COLO668 (cell line): ENCODE data around the gene FOLR3.
"Not testable (repeated sequence)": the region's sequence is repeated elsewhere in the genome, so short reads cannot be mapped to it uniquely, and the experiment has no call there.

Source experiments
- DNase-seq: peaks from one replicate; lab custom pipeline; 2025; ENCODE audit not compliant: unreplicated experiment; lab: John Stamatoyannopoulos, UW

FOLR3 gene

GRCh38 chr11:72135473-72135872 is at the start of gene FOLR3:
Gene FOLR3, plus strand, starts transcription at chr11:72135725. Its CDS starts 228 bp downstream, at chr11:72135953.
- DNase-seq = not testable (repeated sequence)

DNA sequence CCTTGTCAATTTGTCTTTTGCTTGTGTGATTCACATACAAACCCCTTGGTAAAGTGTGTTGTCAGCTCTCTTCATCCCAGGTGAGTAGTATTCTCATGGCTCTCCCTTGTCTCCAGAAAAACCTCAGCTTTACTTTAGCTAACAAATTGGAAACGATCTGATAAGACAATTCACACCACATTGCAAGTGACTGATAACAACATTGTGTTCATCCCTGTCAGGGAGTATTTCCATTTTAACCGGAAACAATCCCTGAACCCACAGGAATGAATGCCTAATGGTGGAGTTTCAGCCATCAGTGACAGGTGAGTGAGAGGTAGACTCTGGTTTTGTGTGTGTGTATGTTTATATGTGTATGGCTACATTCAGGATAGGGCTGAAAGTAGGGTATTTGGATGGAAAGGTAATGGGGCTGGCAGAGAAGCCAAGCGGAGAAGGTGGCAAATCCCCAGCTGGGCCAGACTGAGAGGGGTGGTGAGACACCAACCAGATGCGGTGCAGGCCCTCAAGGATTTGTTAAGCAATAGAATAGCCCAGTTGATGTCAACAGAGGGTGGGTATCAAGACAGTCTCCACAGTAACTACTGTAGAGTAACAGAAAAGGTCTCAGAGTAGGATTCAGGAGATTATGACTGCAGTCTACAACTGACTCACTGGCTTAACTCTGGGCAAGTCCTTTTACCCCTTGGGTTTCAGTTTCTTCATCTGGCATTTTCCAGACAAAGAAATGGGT is 47.3 kb upstream of the FOLR3 start:
- no peak for DNase-seq

DNA sequence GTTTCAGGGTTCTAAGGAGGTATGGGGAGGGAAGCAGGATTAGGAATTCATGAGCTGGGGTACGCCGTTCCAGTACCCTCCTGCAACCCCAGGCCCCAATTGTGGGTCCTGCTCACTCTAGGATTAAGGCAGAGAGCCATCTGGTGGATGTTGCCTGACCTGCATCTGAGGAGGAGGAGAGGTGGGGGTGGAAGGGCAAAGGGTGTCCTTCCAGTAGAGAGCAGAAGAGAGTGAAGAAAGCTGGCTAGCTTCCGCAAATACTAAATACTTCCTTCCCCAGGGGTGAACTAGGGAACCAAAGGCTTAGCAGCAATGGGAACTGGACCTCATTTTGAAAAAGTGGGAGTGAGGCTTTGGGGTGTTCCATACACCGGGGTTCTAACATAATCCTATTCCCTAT is 44.2 kb upstream of the FOLR3 start:
- DNase-seq = peak; percentile 21

DNA sequence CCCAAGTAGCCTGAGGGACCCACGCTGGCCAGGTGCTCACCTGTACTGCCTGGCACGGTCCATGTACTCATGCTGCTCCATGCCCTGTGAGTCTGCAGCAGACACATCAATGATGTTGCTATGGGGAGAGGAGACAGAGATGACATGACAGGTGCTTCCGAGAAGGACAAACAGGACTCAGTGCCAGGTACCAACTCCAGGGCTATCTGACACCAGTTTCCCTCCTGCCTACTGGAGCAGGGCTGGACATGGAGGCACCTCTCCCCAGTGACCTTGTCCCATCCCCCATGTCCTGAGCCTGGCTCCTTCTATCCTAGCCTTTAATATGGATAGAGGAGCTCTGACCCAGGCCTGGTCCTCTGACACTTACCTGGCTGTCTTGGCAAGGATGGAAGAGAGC is 36.8 kb upstream of the FOLR3 start:
- DNase-seq = no peak

DNA sequence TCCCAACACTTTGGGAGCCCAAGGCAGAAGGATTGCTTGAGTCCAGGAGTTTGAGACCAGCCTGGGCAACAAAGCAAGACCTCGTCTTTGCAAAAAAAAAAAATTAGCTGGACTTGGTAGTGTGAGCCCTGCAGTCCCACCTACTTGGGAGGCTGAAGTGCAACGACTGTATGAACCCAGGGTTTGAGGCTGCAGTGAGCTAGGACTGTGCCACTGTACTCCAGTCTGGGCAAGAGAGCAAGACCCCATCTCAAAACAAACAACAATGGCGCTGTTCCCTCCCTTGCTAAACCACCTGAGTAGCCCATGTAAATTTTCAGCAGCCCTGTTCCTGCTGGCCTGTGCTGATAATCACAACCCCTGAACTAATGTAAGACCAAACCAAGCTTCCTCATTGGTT is 35.5 kb upstream of the FOLR3 start:
- no peak for DNase-seq

DNA sequence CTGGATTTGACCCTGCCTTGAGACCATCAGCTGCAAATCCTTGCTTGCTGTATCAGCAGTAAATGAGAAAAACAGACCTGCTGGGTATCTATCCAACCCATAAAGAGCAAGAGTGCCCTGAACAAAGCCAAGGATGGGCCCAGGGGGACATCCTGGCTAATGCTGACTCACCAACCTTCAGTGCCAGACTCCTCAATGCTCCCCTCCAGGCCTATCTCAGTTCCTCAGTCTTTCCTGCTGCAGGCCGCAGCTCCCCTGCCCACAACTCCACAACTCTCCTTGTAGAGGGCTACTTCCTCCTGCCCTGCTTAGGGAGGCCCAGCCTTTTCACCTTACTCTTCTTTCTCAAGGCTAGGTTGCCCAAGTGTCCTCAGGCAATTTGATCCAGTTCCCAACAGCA is 35.1 kb upstream of the FOLR3 start:
- DNase-seq = no peak

DNA sequence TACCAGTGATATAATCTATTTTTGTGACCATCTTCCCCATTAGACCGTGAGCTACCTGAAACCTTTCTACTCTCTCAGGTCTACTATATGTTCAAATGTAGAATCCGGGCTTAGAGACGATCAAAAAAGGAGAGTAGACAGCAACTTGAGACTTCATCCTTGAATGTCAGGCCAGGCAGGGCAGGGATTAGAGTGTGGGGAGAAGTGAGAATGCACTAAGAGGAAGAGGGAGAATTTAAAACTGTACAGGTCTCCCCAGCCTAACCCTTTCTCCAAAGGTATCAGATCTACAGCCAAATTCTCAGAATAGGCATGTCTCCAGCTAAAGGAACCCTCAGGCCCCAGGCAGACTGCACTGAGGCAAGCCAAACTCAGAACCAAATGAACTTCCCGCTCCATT is 33.4 kb upstream of the FOLR3 start:
- no peak for DNase-seq

DNA sequence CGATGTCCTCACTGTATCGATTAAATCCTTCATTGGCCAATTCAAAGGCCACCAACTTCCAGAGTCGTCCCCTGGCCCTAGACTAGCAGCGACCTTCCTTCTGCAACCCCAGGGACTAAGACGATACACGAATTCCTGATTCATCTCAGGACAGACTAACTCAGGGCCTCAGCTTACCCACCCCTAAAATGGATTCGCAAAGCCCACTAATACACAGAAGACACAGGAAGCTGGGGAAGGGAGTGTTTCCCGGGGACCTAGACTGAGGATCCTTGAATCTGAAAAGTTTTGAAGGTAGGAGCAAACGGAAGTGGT is 32.9 kb upstream of the FOLR3 start:
- no peak for DNase-seq

DNA sequence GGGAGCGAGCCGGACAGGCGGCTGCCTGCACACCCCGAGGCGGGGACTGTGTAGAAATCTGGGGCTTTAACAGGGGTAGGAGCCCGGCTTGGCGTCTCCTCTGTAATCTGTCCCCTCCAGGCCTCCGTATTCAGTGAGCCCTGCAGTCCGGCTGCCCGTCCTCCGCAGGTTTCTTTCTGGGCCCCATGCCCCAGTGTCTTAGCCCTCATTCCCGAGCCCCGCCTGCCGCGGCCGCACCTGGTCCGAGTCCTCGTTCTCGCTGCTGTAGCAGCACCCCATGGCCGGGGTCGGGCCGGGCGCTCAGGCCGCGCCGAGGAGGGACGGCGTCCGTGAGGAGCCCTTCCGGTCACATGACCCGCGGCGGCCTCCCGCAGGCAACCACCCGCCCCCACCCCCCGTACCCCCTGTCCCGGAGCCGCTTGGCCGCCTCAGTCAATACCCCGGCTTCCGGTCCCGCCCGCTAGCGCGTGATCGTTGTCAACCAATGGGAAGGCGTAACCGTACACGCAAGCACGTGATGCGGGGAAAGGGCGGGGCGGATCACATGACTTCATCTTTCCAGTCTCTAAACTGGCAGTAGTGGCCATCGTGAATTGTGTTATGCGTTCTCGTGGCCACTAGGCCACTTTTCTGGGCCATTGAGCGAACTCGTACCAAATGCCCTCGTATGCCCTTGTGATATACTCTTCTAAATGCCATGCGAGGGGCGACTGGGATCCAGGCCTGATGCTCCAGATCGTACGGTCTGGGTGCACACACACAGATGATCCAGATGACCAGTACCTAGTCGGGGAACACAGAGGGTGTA is 32.4 kb upstream of the FOLR3 start, which contains the start of gene LAMTOR1:
Gene LAMTOR1, minus strand, starts transcription at position 352 of the 808 bp plus-strand sequence. Its CDS starts 73 bp downstream, at position 279.
- peak; percentile 97 for DNase-seq

- DNase-seq = no peak
These were observed 31.8 kb upstream of the FOLR3 start for GRCh38 chr11:72103754-72104167.

- no peak for DNase-seq
These were observed 29.6 kb upstream of the FOLR3 start, which contains the start of gene TOMT for GRCh38 chr11:72105888-72106287. Gene TOMT, plus strand, starts transcription at chr11:72105924. Its CDS starts 28 bp downstream, at chr11:72105952.

DNA sequence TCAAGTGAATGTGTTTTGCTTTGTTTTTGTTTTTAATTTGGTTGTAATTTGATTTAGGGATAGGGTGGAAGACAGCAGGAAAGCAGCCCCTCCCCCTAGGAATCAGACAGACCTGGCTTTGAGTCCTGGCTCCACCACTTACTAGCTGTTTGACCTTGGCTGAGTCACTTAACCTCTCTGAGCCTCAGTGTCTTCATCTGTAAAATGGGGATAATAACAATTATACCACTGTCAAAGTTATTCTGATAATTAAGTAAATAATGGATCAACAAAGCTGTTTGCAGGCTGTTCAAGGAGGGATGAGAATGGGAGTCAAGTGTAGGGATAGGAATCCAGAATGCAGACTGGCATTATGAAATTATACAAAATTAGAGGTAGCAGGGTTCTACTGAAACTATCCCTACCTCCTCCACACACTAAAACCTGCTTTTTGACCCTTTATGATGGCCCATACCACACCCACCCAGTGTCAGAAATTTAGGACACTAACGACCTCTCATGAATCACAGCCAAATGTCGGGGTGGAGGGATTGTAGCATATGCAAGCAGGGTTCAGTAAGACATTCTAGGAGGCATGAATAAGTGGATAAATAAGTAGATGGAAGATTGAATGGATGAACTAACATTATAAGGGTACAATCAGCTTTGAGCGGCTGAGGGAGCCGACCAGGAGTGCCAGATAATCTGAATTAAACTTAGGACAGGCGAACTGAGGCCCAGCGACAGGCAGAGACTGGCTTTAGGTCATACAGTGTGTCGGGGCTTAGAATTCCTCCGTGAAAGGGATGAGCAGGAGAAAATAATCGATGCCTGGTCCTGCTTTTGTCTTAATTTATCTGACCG is 24.0 kb upstream of the FOLR3 start:
- DNase-seq = no peak

DNA sequence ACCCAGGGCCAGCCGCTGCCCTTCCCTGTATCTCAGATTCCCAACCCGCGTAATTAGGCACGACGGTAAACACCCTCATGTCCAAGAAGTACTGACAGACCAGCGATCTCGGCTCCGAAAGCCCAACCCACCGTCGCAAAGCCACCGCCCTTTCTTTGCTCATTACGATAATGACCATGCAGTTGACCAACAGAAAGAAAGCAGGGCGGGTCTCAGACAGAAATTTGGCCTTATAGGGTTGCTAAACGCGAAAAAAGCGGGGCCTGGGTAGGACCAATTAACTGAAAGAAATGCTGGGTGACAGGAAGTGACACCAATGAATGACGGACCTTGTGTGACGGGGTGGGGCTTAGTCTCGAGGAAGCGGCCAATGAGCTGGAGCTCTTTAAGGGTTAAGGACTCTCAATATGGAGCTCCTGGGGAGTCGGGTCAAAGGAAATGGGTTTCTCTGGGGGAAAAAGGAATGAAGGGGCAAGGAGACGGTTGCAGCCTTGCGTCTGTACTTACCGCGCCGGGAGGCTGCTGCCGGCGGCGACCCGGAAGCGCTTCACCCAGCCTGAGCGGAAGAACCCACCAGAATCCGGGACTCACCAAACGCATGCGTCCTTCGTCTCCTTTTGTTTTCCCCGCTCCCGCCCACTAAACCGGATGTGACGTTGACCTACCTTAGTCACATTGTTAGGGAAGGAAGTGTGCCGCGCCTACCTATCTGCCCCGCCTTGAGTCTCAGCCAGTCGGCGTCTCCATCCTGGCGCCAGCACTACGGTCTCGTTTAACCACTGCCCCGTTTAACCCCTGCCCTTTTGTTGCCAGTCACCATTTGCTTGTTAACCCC is 23.2 kb upstream of the FOLR3 start, which contains the start of gene ANAPC15:
Gene ANAPC15, minus strand, starts transcription at position 553 of the 835 bp plus-strand sequence. CDS start 1,419 bp downstream, outside the sequence.
- peak; percentile 93 for DNase-seq

GRCh38 chr11:72112978-72113808 is 22.3 kb upstream of the FOLR3 start:
- DNase-seq = no peak

DNA sequence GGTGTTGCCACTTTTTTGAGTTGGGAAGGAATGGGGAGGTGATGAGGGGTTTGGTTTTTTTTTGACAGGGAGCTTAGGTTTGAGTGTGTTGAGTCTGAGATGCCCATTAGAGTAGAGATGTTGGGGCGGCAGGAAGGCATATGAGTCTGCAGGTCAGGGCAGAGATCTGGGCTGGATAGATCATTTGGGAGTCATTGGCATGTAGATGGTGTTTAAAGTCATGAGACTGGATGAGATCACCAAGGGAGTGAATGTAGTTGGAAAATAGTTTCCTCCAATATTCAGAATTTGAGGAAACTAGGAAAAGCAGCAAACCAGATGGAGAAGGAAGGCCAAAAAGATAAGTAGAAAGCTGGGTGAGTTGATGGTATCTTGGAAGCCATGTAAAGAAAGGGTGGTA is 21.0 kb upstream of the FOLR3 start:
- no peak for DNase-seq

GRCh38 chr11:72116019-72116755 is 19.3 kb upstream of the FOLR3 start:
- DNase-seq = no peak

GRCh38 chr11:72119198-72119597 is 16.3 kb upstream of the FOLR3 start:
- no peak for DNase-seq

- DNase-seq = no peak
These were observed 14.6 kb upstream of the FOLR3 start for GRCh38 chr11:72120930-72121329.

DNA sequence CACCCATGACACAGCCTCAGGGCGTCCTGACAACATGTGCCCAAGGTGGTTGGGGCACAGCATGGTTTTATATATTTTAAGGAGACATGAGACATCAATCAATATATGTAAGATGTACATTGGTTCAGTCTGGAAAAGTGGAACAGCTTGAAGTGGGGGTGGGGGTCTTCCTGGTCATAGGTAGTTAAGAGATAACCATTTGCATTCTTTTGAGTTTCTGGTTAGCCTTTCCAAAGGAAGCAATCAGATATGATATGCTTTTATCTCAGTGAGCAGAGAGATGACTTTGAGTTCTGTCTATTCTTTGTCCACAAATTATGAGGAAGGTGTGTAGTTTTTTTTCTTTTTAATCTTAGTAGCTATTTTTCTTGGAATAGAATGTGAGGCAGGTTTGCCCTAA is 12.9 kb upstream of the FOLR3 start:
- DNase-seq = no peak
